GM12865 (cell line): ENCODE results near the gene DIS3L2.

Experiments
- DNase-seq: peaks from one replicate; pipeline ENCODE4 v3.0.0; 2010; ENCODE audit warnings: low read depth
- H3K4me3 ChIP-seq: 2 replicates; pipeline ENCODE4 v1.5.1; 2011; ENCODE audit warnings: mild to moderate bottlenecking, low read depth, low read length, control low read depth
- CTCF ChIP-seq: IDR thresholded peaks from 2 replicates; pipeline ENCODE4 v1.5.1; 2011; ENCODE audit warnings: low read length, control low read depth, low read depth, inconsistent platforms; ENCODE audit not compliant: insufficient read depth; ENCODE audit errors: missing control alignments

Gene DIS3L2

DNA sequence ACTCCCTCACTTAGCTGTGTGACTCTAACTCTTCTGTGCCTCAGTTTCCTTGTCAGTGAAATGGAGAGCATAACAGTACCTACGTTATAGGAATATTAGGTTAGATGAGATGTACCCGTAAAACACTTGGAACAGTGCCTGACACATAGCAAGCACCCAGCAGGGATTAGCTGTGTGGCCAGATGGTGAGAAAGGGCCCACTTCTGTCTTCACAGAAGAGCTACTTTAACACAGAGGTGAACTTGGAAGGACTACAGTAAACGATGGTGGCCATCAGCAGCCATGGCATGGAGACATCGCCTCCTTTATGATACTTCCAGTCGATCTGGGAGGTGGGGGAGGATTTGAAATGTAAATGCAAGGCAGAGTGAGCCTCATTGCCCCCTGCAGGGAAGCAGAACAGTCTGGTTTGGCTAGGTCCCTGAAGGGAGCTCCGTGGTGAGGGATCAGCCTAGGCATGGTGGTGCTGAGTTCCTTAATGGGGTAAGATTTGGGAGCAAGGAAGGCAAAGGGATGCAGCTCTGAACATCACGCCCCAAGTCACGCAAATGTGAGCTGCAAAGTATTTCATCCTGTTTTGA, 315.3 kb downstream of the DIS3L2 start:
- TF ChIP-seq CTCF = no peak
- DNase-seq = no peak
- H3K4me3 ChIP-seq = no peak overlapping the region

GRCh38 chr2:232278534-232278933, 317.0 kb downstream of the DIS3L2 start:
- no peak for TF ChIP-seq CTCF
- no peak overlapping the region for H3K4me3 ChIP-seq
- no peak for DNase-seq

DNA sequence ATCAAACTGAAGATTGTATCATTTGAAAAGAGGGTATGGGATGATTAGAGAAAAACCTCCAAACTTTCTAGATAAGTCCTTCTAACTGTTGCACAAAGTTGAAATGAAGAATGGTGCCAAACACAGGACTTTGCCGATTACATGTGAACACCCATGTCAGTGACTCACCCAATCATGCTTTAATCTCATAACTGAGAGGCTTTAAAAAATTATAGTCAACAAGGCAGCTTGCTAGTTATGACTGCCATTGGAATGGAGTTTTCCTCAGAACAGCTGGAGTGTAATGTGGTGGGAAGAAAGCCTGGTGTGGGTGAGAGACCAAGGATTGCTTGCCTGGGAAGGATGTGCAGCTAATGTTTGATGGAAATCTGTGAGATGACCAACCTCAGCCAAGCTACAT, 318.8 kb downstream of the DIS3L2 start:
- no peak overlapping the region for H3K4me3 ChIP-seq
- no peak for TF ChIP-seq CTCF
- no peak for DNase-seq

DNA sequence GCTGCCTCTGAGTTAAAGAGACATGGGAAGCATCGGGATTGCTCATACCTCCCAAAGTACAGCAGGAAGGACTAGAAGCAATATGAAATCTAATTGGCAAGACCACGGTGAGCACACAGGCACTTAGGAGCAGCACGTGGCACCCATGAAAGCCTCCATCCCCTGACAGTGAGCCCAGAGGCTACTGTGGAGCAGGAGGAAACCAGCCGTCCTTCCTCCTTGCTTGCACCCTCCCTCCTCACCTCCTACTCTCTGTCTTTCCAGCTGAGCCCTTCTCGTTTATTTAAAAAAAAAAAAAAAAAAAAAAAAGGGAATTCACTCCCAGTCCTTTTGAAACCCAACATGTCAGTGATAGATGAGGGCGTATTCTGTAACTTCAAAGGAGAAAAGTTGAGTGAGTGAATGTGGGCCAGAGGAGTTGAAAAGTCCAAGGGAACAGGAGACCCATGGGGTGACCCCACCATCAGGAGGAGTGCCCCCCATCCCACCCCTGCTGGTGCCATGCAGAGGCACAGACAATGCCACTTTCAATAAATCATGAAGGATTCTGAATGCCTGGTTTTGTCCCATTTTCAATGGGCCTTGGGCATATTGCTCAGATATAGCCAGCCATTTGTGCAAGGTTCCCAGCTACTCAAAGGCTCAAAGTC, 320.5 kb downstream of the DIS3L2 start:
- no peak for DNase-seq
- TF ChIP-seq CTCF = no peak
- no peak overlapping the region for H3K4me3 ChIP-seq

DNA sequence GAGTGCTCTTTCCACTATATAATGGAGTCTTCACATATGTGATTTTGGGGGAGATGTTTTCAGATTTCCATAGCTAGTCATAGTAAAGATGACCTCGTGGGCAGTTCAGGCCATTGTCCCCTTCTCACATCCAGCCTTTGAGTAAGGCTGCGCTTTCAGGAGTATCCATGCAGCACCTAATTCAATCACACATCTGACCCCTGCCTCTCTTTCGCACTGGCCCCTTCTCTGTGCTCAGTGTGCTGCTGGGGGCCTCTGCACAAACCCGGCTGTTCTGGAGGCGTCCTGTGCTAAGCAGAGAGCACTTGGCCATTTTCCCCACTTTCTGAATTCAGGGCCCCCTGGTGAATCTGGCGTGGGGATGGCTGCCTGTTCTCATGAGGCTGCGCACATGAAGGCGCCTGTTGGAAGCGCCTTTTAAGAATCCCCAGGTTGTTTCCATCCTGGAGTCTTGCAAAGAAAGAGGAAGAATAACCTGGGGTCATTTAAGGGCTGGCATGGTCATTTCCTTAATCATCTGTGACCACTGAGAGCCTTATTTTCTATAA, 321.1 kb downstream of the DIS3L2 start:
- H3K4me3 ChIP-seq = no peak overlapping the region
- DNase-seq = no peak
- TF ChIP-seq CTCF = no peak

- no peak overlapping the region for H3K4me3 ChIP-seq
- DNase-seq = no peak
- no peak for TF ChIP-seq CTCF
Measured at GRCh38 chr2:232286001-232286868, 324.7 kb downstream of the DIS3L2 start.
